Mononuclear cell (primary cell): ENCODE results near the gene KCNG2. TPM values are rescaled to one million over a fixed set of nuclear protein-coding genes. Genes with fewer than 3 reads are reported as not detected.

Experiments used
- H3K27me3 ChIP-seq: 2 replicates; pipeline ENCODE4 v1.6.0; 2011; ENCODE audit warnings: low read length, control low read depth; ENCODE audit not compliant: insufficient read depth
- H3K4me1 ChIP-seq: 2 replicates; pipeline ENCODE4 v1.5.1; 2011; ENCODE audit warnings: mild to moderate bottlenecking, low read length, control low read depth; ENCODE audit not compliant: insufficient read depth
- H3K4me3 ChIP-seq: 2 replicates; pipeline ENCODE4 v1.5.1; 2011; ENCODE audit warnings: mild to moderate bottlenecking, low read length, moderate library complexity
- H3K9me3 ChIP-seq: 2 replicates; pipeline ENCODE4 v1.5.1; 2011; ENCODE audit warnings: low read depth, mild to moderate bottlenecking, control low read depth, low read length
- total RNA-seq: library from RNA; depleted of rRNA; stranded (reverse); fragments of >200 nt; gene quantifications from one replicate; pipeline ENCODE4 v1.2.3, GENCODE V29; 2012

KCNG2 gene
- total RNA-seq, 1 donor: 0.10 TPM

GRCh38 chr18:79919089-79919488, 121.4 kb downstream of the KCNG2 start:
- no peaks in the 10 kb centered on the region for H3K9me3 ChIP-seq

GRCh38 chr18:79921984-79922965, 124.5 kb downstream of the KCNG2 start:
- no peak overlapping the region for H3K4me3 ChIP-seq
- no peaks in the 10 kb centered on the region for H3K9me3 ChIP-seq
- no peaks in the 10 kb centered on the region for H3K27me3 ChIP-seq
- H3K4me1 ChIP-seq: no peaks in the 10 kb centered on the region

More at GRCh38 chr18:79919089-79919488, 121.4 kb downstream of the KCNG2 start:
- no peak overlapping the region for H3K4me3 ChIP-seq
- no peaks in the 10 kb centered on the region for H3K4me1 ChIP-seq
- no peaks in the 10 kb centered on the region for H3K27me3 ChIP-seq

- Histone ChIP-seq H3K4me3 (no peak overlapping the region), H3K9me3 (no peaks in the 10 kb centered on the region), H3K4me1 (no peaks in the 10 kb centered on the region), H3K27me3 (no peaks in the 10 kb centered on the region)
These were observed 125.3 kb downstream of the KCNG2 start for GRCh38 chr18:79922971-79923411.

GRCh38 chr18:79923896-79924585, 126.3 kb downstream of the KCNG2 start:
- Histone ChIP-seq H3K27me3 (no peaks in the 10 kb centered on the region), H3K4me3 (no peak overlapping the region), H3K4me1 (no peaks in the 10 kb centered on the region), H3K9me3 (peaks cover 1% of the 10 kb centered on the region)

GRCh38 chr18:79924814-79925731, 127.3 kb downstream of the KCNG2 start:
- H3K27me3 ChIP-seq: no peaks in the 10 kb centered on the region
- no peak overlapping the region for H3K4me3 ChIP-seq
- peaks cover 11% of the 10 kb centered on the region for H3K9me3 ChIP-seq
- no peaks in the 10 kb centered on the region for H3K4me1 ChIP-seq

- Histone ChIP-seq H3K9me3 (peaks cover 24% of the 10 kb centered on the region), H3K27me3 (no peaks in the 10 kb centered on the region), H3K4me3 (no peak overlapping the region), H3K4me1 (no peaks in the 10 kb centered on the region)
These were observed 128.6 kb downstream of the KCNG2 start for GRCh38 chr18:79926306-79926705.

- Histone ChIP-seq H3K27me3 (no peaks in the 10 kb centered on the region), H3K4me3 (no peak overlapping the region), H3K4me1 (no peaks in the 10 kb centered on the region), H3K9me3 (peaks cover 30% of the 10 kb centered on the region)
These were observed 129.2 kb downstream of the KCNG2 start for GRCh38 chr18:79926715-79927606.

- Histone ChIP-seq H3K4me3 (no peak overlapping the region), H3K4me1 (no peaks in the 10 kb centered on the region), H3K9me3 (peaks cover 39% of the 10 kb centered on the region), H3K27me3 (no peaks in the 10 kb centered on the region)
These were observed 130.1 kb downstream of the KCNG2 start for GRCh38 chr18:79927607-79928562.

GRCh38 chr18:79928563-79928960, 130.8 kb downstream of the KCNG2 start:
- Histone ChIP-seq H3K4me3 (no peak overlapping the region), H3K9me3 (peaks cover 46% of the 10 kb centered on the region), H3K27me3 (no peaks in the 10 kb centered on the region), H3K4me1 (no peaks in the 10 kb centered on the region)

- Histone ChIP-seq H3K9me3 (peaks cover 46% of the 10 kb centered on the region), H3K27me3 (no peaks in the 10 kb centered on the region), H3K4me3 (no peak overlapping the region), H3K4me1 (no peaks in the 10 kb centered on the region)
These were observed 132.4 kb downstream of the KCNG2 start for GRCh38 chr18:79930020-79930642.

GRCh38 chr18:79931475-79931874, 133.7 kb downstream of the KCNG2 start:
- H3K27me3 ChIP-seq: no peaks in the 10 kb centered on the region
- H3K4me3 ChIP-seq: no peak overlapping the region
- H3K9me3 ChIP-seq: peaks cover 46% of the 10 kb centered on the region
- no peaks in the 10 kb centered on the region for H3K4me1 ChIP-seq

- Histone ChIP-seq H3K27me3 (no peaks in the 10 kb centered on the region), H3K4me3 (no peak overlapping the region), H3K4me1 (no peaks in the 10 kb centered on the region), H3K9me3 (peaks cover 46% of the 10 kb centered on the region)
These were observed 135.2 kb downstream of the KCNG2 start for GRCh38 chr18:79932907-79933306.

- Histone ChIP-seq H3K9me3 (peaks cover 46% of the 10 kb centered on the region), H3K27me3 (no peaks in the 10 kb centered on the region), H3K4me3 (no peak overlapping the region), H3K4me1 (no peaks in the 10 kb centered on the region)
These were observed 136.0 kb downstream of the KCNG2 start for GRCh38 chr18:79933765-79934164.
